Measurements from ENCODE around the gene MAPK11.

DNA sequence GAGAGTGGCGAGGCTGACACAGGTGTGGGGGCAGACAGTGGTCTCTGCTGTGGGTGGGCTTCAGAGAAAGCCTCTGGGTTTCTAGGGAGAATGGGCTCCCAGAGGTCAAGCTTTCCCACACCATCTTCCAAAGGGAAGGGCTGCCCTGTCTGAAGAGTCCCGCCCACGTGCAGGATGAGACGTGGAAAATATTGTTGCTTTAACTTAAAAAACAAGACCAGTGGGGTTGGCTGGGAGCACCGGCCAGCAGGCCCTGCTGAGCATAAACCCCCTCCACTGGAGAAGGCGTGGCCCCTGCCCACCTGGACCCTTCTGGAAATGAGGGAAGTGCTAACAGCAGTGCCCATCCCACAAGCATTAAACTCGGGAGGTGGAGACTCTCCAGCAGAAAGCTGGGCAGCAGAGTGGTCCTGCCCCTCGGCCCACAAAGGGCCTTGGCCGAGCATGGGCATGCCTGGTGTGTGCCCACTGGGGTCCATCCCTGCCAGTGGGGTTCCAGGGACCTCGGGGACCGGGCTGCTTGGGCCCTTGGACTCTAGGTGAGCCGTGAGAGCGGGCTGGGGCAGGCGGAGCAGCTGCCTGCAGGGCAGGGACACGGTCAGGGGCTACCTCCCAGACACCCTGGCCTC lies 54.0 kb downstream of the MAPK11 start:
- no peak for TF ChIP-seq BHLHE40 (IDR thresholded peaks at IDR 0.05; ENCODE audit: borderline replicate concordance)
- TF ChIP-seq FOXK2 (IDR thresholded peaks at IDR 0.05) = no peak
- TF ChIP-seq FOXA1 (IDR thresholded peaks at IDR 0.05) = no peak
- TF ChIP-seq HDGF (IDR thresholded peaks at IDR 0.05; ENCODE audit: borderline replicate concordance) = no peak

Measured in HEK293T (cell line).